ENCODE data around the gene ZFP64.
"Not testable (repeated sequence)": the region's sequence is repeated elsewhere in the genome, so short reads cannot be mapped to it uniquely, and the experiment has no call there.

Gene ZFP64

DNA sequence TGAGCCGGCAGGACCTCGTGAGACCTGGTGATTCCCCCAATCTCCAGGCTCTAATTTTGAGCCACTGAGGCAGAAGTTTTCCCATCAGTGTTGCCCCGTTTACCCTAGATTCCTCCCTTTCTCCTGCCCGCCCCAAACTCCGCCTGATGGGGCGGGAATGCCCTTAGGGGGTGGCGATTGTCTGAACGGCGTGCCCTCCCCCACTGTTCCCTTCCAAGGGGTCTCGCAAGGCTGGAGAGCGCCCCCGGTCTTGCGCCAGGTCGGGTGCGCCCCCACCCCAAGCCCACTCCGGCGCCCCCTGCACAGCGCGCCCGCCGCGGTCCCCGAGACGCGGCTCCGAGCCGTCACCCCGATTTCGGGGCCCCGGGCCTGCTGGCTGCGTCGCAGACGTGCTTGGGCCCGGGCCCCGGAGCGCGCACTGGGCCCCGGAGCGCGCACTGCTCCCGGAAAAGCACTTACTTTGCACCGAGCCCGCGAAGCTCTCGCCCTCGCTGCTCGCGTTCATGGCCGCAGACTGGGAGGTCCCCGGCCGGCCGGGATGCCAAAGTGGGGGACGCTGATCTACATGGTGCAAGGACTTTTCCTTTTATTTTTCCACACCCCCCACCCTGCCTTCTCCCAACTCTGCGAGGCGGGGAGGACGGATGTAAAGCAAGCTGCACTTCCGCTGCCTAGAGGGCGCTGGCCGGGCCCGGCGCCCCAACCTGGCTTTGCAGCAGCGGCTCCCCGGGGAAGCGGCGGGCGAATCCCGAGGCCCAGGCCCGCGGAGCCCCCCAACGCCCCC lies at the start of gene ZFP64:
ZFP64 (minus strand) TSS at position 648 of the 784 bp plus-strand sequence; CDS start at position 505, 143 bp downstream.
- Histone ChIP-seq H3K27me3 (ENCODE audit: control insufficient read depth, insufficient read depth, low read length) (no peaks in the 10 kb centered on the region), H3K27ac (ENCODE audit: low read depth, low read length) (peak within 1 kb of the TSS; percentile 85), H3K4me1 (ENCODE audit: control insufficient read depth, insufficient read depth, low read length) (no peaks in the 10 kb centered on the region), H3K36me3 (ENCODE audit: control insufficient read depth, insufficient read depth, low read length) (no peaks in the 10 kb centered on the region), H3K9ac (ENCODE audit: low read length) (peak within 1 kb of the TSS; percentile 12), H3K4me3 (ENCODE audit: low read length) (peak within 1 kb of the TSS; percentile 65)

DNA sequence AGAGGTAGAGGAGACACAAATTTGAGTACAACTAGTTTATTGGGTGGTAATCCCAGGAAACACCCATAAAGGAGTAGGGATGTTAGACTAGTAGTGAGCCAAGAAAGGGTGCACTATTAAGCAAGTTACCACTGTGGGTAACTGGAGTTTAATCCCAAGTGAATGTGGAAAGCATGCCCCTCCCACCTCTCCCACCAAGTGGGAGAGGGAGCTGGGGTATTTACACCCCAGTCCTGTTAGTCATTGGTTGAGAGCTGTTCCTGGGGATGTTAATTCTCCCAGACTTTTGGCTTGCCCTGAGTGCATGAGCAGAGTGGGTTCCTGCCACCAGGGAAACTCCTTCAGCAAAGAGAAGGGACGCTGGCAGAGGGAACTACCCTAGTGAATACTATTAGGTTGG lies 49.2 kb upstream of the ZFP64 start:
- H3K27ac ChIP-seq (ENCODE audit: low read depth, low read length): no peak overlapping the region
- no peak overlapping the region for H3K9ac ChIP-seq (ENCODE audit: low read length)
- no peaks in the 10 kb centered on the region for H3K4me1 ChIP-seq (ENCODE audit: control insufficient read depth, insufficient read depth, low read length)
- H3K36me3 ChIP-seq (ENCODE audit: control insufficient read depth, insufficient read depth, low read length): no peaks in the 10 kb centered on the region
- H3K27me3 ChIP-seq (ENCODE audit: control insufficient read depth, insufficient read depth, low read length): no peaks in the 10 kb centered on the region
- H3K4me3 ChIP-seq (ENCODE audit: low read length): no peak overlapping the region

DNA sequence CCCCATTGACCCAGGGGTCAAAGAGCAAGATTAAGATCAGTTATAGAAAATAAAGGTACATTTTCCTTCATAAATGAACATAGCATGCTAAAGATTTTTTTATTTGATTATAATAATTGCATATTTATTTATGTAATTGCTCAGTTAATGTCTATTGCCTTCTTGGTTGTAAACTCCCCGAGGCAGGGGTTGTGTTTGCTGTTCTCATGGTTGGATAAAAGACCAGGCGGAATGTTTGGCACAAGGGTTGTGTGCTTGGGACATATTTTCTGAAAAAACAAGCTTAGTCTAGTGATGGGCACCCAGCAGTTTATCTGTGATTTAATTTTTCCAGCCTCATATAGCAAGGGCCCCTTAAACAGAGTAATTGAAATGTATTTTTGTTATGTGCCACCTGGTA lies 47.5 kb upstream of the ZFP64 start:
- Histone ChIP-seq H3K36me3 (ENCODE audit: control insufficient read depth, insufficient read depth, low read length) (no peaks in the 10 kb centered on the region), H3K4me3 (ENCODE audit: low read length) (no peak overlapping the region), H3K9ac (ENCODE audit: low read length) (no peak overlapping the region), H3K27me3 (ENCODE audit: control insufficient read depth, insufficient read depth, low read length) (no peaks in the 10 kb centered on the region), H3K27ac (ENCODE audit: low read depth, low read length) (no peak overlapping the region), H3K4me1 (ENCODE audit: control insufficient read depth, insufficient read depth, low read length) (no peaks in the 10 kb centered on the region)

DNA sequence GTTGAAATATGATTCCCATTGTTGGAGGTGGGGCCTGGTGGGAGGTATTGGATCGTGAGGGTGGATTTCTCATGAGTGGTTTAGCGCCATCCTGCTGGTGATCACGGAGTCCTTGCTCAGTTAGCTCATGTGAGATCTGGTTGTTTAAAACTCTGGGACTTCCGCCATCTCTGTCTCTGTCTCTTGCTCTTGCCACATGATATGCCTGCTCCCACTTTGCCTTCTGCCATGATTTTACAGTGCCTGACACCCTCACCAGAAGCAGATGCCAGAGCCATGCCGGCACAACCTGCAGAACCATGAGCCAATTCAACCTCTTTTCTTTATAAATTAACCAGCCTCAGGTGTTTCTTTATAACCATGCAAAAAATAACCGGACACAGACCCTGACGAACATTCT lies 44.7 kb upstream of the ZFP64 start:
- Histone ChIP-seq H3K36me3 (ENCODE audit: control insufficient read depth, insufficient read depth, low read length) (no peaks in the 10 kb centered on the region), H3K4me1 (ENCODE audit: control insufficient read depth, insufficient read depth, low read length) (no peaks in the 10 kb centered on the region), H3K27ac (ENCODE audit: low read depth, low read length) (no peak overlapping the region), H3K9ac (ENCODE audit: low read length) (no peak overlapping the region), H3K4me3 (ENCODE audit: low read length) (no peak overlapping the region), H3K27me3 (ENCODE audit: control insufficient read depth, insufficient read depth, low read length) (no peaks in the 10 kb centered on the region)

DNA sequence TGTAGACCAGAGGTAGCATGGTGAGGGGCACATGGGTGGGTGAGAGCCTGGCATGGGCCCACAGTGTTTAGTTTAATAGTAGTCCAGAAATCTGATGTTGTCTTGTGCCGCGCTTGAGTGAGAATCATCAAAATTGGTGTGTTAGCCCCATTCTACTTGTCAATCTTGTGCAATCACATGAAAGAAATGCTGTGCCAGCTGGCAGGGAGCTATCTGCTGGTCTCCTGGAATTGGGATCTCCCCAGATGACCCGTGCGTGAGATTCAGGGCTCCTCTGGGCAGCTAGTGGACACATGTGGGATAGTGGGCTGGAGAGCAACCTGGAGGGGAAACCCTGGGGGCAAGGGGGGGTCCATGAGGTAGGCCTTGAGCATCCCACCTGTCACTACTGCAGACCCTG lies 43.5 kb upstream of the ZFP64 start:
- H3K4me3 ChIP-seq (ENCODE audit: low read length): no peak overlapping the region
- no peak overlapping the region for H3K27ac ChIP-seq (ENCODE audit: low read depth, low read length)
- H3K27me3 ChIP-seq (ENCODE audit: control insufficient read depth, insufficient read depth, low read length): no peaks in the 10 kb centered on the region
- H3K4me1 ChIP-seq (ENCODE audit: control insufficient read depth, insufficient read depth, low read length): no peaks in the 10 kb centered on the region
- no peak overlapping the region for H3K9ac ChIP-seq (ENCODE audit: low read length)
- no peaks in the 10 kb centered on the region for H3K36me3 ChIP-seq (ENCODE audit: control insufficient read depth, insufficient read depth, low read length)

DNA sequence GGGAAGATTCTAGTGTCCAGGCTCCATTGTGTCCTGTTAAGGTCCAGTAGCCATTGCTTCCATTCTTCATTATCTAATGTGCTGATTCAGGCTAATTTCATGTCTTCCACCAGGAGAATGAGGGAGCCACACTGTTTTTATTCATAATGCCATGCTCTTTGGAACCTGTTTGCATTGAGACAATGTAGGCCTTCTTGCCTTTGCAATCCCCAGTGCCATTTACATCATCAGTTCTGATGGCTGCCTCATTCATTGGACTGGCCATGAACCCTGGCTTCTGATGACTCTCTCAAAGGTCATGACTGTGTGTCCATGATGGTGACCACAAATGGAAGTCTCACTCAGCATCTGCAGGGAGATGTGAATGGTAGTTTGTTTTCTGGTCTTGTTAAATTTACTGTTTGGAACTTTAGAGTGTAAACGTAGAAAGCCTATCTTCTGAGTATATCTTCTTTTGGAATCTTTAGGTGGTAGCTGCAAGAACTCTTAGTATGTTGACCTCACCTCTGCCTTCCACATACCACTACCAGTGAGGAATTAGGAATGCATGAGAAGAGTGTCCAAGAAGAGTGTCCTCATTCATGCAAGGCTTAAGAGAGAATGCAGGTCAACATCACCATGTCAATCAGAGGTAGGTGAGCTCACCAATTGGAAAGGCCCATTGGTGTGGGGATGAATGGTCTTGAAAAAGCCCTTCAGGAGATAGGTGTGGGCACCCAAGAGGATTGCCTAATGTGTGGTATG lies 42.9 kb upstream of the ZFP64 start:
- no peaks in the 10 kb centered on the region for H3K36me3 ChIP-seq (ENCODE audit: control insufficient read depth, insufficient read depth, low read length)
- no peaks in the 10 kb centered on the region for H3K4me1 ChIP-seq (ENCODE audit: control insufficient read depth, insufficient read depth, low read length)
- no peak overlapping the region for H3K27ac ChIP-seq (ENCODE audit: low read depth, low read length)
- H3K4me3 ChIP-seq (ENCODE audit: low read length): no peak overlapping the region
- no peak overlapping the region for H3K9ac ChIP-seq (ENCODE audit: low read length)
- no peaks in the 10 kb centered on the region for H3K27me3 ChIP-seq (ENCODE audit: control insufficient read depth, insufficient read depth, low read length)

DNA sequence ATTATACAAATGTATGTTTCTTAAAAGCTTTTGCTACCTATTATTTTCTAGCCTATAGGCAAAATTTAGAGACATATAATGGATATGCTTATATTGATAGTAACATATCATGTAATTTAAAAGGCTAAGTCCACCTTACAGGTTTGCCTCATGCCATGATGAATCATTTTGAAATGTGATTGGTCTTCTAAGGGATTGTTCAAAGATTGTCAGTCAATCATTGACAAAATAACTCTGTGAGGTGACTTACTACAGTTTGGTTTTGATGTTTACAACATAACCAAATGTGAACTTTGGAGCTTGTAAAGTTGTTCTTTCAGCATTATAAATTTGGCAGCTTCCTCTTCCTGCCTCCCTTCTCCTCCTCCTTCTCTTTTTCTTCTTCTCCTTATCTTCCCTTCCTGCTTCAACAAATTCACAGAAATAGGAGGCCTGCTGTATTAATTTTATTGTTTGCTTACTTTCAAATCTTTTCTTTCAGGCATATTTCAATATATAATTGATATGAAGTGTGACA lies 39.7 kb upstream of the ZFP64 start:
- Histone ChIP-seq H3K9ac (ENCODE audit: low read length) (no peak overlapping the region), H3K36me3 (ENCODE audit: control insufficient read depth, insufficient read depth, low read length) (no peaks in the 10 kb centered on the region), H3K27me3 (ENCODE audit: control insufficient read depth, insufficient read depth, low read length) (no peaks in the 10 kb centered on the region), H3K4me1 (ENCODE audit: control insufficient read depth, insufficient read depth, low read length) (no peaks in the 10 kb centered on the region), H3K27ac (ENCODE audit: low read depth, low read length) (no peak overlapping the region), H3K4me3 (ENCODE audit: low read length) (no peak overlapping the region)

DNA sequence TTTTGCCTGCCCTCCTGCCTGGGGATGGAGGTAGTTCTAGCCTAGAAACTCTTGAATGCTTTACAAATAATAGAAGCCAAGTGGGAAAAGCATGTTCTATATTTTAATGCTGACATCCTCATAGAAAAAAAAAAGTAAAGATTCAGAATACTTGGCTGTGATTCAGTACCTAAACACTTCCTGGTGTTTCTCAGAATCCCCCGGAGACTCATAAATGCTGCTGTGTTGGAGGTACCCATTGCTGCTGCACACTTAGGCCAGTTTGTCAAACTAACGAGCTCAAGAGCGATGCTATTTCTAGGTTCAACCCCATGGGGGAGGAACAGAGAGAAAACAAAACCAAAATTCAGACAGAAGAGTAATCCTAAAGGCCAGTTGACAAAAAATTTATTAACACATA lies 38.8 kb upstream of the ZFP64 start:
- H3K36me3 ChIP-seq (ENCODE audit: control insufficient read depth, insufficient read depth, low read length): no peaks in the 10 kb centered on the region
- H3K27ac ChIP-seq (ENCODE audit: low read depth, low read length): no peak overlapping the region
- H3K4me1 ChIP-seq (ENCODE audit: control insufficient read depth, insufficient read depth, low read length): no peaks in the 10 kb centered on the region
- no peak overlapping the region for H3K9ac ChIP-seq (ENCODE audit: low read length)
- no peaks in the 10 kb centered on the region for H3K27me3 ChIP-seq (ENCODE audit: control insufficient read depth, insufficient read depth, low read length)
- H3K4me3 ChIP-seq (ENCODE audit: low read length): no peak overlapping the region

DNA sequence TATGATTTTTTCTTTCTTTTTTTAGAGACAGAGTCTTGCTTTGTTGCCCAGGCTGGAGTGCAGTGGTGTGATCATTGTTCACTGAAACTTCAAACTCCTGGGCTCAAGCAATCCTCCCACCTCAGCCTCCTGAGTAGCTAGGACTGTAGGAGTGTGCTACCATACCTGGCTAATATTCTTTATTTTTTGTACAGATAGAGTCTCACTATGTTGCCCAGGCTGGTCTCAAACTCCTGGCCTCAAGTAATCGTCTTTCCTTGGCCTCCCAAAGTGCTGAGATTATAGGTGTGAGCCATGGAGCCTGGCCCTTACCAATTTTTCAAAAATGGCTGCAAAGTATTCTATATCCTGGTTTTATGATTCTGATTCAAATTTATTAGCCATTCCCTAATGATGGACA lies 37.8 kb upstream of the ZFP64 start:
- H3K4me3 ChIP-seq (ENCODE audit: low read length); H3K36me3 ChIP-seq (ENCODE audit: control insufficient read depth, insufficient read depth, low read length); H3K27me3 ChIP-seq (ENCODE audit: control insufficient read depth, insufficient read depth, low read length); H3K4me1 ChIP-seq (ENCODE audit: control insufficient read depth, insufficient read depth, low read length); H3K9ac ChIP-seq (ENCODE audit: low read length); H3K27ac ChIP-seq (ENCODE audit: low read depth, low read length): not testable (repeated sequence)

DNA sequence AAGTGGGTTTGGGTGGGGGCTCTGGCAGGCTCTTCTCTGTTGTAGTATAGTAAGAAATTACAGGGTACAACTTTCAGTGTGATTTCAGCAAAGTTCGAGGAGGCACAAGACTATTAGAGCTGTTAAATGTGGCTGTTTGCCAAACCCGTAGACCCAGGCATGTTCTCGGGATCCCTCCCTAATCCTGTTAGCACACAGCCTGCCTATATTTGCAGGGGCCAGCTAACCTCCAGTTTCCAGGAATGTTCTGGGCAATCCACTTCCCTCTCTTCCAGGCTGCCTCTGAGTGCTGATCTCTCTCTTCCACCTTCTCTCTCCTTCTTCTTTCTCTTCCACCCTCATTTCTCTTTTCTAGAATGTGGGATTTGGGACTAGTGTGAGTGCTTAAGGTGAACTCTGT lies 34.8 kb upstream of the ZFP64 start:
- no peaks in the 10 kb centered on the region for H3K4me1 ChIP-seq (ENCODE audit: control insufficient read depth, insufficient read depth, low read length)
- no peak overlapping the region for H3K9ac ChIP-seq (ENCODE audit: low read length)
- H3K27ac ChIP-seq (ENCODE audit: low read depth, low read length): no peak overlapping the region
- no peak overlapping the region for H3K4me3 ChIP-seq (ENCODE audit: low read length)
- H3K27me3 ChIP-seq (ENCODE audit: control insufficient read depth, insufficient read depth, low read length): no peaks in the 10 kb centered on the region
- H3K36me3 ChIP-seq (ENCODE audit: control insufficient read depth, insufficient read depth, low read length): no peaks in the 10 kb centered on the region

DNA sequence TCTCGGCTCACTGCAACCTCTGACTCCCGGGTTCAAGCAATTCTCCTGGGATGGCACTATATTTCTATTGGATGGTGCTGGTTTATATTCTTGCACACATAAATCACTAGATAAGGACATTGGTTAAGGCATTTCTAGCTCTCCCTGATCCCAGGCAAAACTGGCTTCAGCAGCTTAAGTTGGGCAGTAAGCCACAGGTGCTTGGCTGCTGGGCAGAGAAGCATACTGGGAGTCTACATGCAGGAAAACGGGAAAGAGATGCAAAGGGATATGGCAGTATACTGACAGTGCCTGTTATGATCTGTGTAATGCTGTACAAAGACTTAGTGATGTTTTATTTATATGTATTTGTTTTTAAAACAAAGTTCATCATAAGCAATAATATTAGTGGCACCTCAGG lies 33.3 kb upstream of the ZFP64 start:
- H3K4me1 ChIP-seq (ENCODE audit: control insufficient read depth, insufficient read depth, low read length): no peaks in the 10 kb centered on the region
- H3K27ac ChIP-seq (ENCODE audit: low read depth, low read length): no peak overlapping the region
- no peak overlapping the region for H3K9ac ChIP-seq (ENCODE audit: low read length)
- H3K27me3 ChIP-seq (ENCODE audit: control insufficient read depth, insufficient read depth, low read length): no peaks in the 10 kb centered on the region
- no peaks in the 10 kb centered on the region for H3K36me3 ChIP-seq (ENCODE audit: control insufficient read depth, insufficient read depth, low read length)
- no peak overlapping the region for H3K4me3 ChIP-seq (ENCODE audit: low read length)

DNA sequence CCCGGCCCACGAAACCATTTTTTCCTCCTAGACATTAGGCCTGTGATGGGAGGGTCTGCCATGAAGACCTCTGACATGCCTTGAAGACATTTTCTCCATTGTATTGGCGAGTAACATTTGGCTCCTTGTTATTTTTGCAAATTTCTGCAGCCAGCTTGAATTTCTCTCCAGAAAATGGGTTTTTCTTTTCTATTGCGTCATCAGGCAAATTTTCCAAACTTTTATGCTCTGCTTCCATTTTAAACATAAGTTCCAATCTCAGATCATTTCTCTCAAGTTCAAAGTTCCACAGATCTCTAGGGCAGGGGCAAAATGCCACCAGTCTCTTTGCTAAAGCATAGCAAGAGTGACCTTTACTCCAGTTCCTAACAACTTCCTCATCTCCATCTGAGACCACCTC lies 29.8 kb upstream of the ZFP64 start:
- H3K9ac ChIP-seq (ENCODE audit: low read length); H3K36me3 ChIP-seq (ENCODE audit: control insufficient read depth, insufficient read depth, low read length); H3K27me3 ChIP-seq (ENCODE audit: control insufficient read depth, insufficient read depth, low read length); H3K27ac ChIP-seq (ENCODE audit: low read depth, low read length); H3K4me3 ChIP-seq (ENCODE audit: low read length); H3K4me1 ChIP-seq (ENCODE audit: control insufficient read depth, insufficient read depth, low read length): not testable (repeated sequence)

DNA sequence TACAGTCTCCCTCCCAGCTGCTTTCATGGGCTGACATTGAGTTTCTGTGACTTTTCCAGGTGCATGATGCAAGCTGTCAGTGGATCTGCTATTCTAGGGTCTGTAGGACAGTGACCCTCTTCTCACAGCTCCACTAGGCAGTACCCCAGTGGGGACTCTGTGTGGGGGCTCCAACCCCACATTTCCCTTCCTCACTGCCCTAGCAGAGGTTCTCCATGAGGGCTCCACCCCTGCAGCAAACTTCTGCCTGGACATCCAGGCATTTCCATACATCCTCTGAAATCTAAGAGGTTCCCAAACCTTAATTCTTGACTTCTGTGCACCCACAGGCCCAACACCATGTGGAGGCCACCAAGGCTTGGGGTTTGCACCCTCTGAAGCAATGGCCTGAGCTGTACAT lies 29.3 kb upstream of the ZFP64 start:
- not testable (repeated sequence) for H3K27me3 ChIP-seq (ENCODE audit: control insufficient read depth, insufficient read depth, low read length); H3K9ac ChIP-seq (ENCODE audit: low read length); H3K4me3 ChIP-seq (ENCODE audit: low read length); H3K36me3 ChIP-seq (ENCODE audit: control insufficient read depth, insufficient read depth, low read length); H3K27ac ChIP-seq (ENCODE audit: low read depth, low read length); H3K4me1 ChIP-seq (ENCODE audit: control insufficient read depth, insufficient read depth, low read length)
